GM21825 (cell line): ENCODE measurements around the gene BMP10.

Source experiments
- ATAC-seq: cut with Tn5 transposase; IDR thresholded peaks from one replicate; pipeline ENCODE4 v1.9.1; 2021; ENCODE audit warnings: mild to moderate bottlenecking, moderate library complexity; ENCODE audit not compliant: unreplicated experiment

Gene BMP10

DNA sequence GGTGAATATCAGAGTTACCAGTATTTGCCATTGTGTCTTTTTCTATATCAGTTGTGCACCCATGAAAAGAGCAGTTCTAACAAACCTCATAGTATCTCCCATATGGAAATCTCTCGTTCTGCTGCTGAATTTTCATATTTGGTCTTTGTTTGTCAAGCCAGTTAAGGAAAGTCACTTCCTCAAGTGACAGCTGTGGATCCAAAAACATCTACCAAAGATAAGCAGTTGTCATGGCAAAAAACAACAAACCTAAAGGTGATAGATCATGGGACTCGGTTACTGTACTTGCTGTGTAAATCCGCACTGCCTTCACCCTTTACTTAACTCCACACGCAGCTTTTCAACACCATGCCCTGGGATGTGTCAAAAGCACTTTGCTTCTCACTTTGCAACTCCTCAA is 17.3 kb downstream of the BMP10 start:
- ATAC-seq: no peak

DNA sequence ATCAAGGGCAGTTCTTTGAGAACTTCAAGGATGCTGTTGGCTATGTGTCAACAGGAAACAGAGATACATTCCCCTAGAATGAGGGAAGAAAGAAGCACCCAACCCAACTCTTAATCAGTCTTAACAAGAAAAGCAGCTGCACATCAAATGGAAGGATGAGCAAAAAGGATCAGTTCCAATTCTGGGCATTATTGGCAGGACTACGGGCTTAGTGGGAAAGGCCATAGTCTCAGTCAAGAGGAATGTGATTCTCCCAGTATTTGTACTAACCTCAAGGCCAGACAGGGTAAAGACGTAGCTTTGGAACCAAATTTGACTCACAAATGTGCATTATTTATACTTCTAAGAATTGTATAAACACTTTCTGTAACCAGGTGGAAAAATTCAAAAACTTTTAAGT is 18.2 kb downstream of the BMP10 start:
- ATAC-seq: no peak

DNA sequence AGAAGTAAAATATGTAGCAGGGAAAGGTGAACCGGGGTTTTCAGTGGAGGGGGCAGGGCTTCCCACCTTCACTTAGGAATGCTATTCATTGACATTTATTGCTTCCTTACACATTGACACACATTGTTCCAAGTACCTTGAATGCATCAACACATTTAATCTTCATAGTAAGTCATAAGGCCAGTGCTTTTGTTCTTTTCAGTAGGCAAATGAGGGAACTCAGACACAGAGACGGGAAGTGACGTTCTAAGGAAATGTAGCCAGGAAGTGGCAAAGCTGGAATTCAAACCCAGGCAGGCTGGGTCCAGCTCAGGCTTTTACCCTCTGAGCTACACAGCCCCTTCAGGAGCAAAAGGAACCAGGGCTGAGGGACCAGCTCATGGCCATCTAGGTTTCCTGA is 20.7 kb downstream of the BMP10 start:
- ATAC-seq: no peak

DNA sequence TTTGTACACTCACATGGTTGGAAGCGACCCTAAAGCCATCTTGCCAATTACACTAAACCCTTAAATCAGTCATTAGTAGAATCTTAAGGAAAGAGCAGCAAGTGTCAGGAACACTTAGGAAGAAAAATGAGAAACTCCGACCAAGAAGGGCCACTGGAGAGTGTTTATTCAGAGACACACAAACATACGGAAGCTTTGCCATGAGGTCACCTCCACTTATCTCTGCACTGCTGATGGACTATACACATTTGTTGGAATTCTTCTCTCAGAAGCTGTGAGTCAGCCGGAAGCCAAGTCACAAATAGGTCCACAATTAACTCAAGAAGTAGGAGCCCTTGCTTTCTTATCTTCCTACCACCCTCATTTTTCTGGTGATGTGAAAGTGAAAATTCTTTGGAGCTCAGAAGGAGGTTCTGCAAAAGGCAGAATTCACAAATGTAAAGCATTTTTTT is 21.6 kb downstream of the BMP10 start:
- ATAC-seq: no peak

DNA sequence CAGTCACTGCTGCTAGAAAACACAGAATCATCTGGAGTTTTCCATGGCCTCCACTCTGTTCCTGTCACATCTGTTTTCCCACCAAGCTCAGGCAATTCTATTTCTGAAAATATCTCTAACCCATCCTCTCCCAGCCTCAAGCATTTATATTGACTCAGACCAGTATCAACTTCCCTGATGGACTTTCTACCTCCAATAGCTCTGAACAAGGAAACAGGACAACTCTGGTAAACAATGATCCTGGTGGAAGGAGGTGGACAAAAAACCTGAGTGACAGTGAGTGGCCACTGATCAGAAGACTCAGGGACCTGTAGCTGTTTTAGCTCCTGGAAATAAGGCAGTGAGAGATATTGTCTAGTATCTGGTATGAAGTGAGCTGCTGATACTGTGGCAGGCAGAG is 23.4 kb downstream of the BMP10 start:
- no peak for ATAC-seq

DNA sequence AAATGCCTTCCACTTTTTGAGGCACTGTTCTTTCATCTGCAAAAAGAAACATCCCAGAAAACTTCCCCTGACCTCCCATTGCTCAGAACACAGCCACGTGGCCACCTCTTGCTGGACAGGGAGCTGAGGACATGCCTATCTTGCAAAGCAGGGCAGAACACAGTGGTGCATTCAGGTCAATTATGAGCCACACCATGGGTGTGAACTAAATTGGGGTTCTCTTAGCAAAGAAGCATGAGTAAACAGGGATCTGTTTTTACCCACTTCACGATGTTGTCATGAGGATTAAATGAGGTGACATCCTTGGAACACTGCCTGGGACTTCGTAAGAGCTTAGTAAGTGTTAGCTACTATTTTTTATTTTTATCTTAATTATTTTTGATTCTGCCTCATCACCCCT is 25.1 kb downstream of the BMP10 start:
- no peak for ATAC-seq

DNA sequence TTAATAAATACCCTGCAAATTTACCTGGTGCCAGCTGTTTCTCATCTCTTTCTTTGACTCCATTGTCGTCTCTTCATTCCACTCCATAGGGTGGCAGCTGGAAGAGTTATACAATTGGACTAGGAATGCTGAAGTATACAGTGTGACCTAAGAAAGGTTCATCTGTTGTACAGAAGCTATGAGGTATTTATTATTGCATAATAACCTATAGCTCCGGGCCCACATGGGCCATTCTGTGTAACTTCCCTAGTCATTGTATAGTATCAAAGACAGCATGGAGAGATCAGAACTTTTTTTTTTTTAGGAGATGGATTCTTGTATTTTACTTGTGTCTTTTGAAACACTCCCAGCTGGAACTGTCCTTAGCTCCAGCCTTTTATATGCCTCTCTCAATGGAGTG is 26.2 kb downstream of the BMP10 start:
- ATAC-seq: no peak

DNA sequence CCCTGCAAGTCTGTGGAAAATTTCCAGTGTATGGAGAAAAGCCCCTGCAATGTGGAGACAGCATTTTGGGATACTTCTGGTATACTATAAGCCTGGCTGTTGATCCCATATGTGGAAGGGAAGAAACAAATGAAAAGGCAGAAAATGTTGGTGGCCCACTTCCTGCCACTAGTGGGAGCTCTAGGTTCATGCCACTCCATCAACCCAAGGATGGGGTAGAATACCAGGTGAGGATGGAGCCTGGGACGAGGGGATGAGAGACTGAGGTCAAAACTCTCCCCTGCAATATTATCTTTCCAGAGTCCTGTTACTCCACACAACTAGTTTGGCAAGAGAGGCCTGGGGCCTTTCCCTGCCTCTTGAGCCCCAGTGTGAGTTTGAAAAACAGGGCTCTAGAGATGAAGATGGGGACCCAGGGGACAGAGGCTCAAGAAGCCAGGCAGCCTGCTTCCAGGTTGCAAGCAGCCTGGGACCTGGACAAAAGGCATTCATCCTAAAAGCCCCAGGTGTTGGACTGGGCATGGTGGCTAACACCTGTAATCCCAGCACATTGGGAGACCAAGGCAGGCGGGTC is 31.9 kb downstream of the BMP10 start:
- ATAC-seq: no peak

DNA sequence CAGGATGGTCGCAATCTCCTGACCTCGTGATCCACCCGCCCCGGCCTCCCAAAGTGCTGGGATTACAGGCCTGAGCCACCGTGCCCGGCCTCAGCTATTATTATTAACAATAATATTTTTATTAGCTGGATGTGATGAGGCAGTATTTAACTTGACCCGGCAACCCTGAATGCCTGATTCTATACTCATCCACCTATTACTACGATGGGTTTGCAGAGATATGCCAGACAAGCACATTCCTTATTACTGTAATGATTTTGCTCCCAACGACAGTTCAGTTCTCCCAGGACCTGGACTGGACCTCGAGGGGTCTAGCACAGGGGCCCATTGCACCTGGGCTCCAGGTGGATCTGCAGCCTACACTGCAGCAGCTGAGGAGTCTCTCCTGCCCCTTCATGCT is 32.6 kb downstream of the BMP10 start:
- ATAC-seq: no peak

DNA sequence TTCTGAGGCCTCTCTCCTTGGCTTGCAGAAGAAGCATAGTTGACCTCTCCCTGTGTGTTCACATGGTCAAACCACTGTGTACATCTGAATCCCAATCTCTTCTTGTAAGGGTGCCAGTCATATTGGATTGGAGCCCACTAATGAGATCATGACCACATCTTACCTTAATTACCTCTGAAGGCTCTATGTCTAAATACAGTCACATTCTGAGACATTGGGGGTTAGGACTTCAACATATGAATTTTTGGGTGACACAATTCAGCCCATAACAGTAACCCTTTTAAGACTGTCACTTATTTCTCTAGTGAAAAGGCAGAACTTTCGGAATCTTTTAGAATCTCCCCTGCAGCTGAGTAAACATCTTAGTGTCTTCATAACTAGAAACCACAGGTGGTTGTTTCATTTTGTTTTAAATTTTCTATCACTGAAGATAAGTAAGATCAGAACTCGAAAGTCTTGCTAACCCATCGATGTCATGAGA is 33.3 kb downstream of the BMP10 start:
- no peak for ATAC-seq

DNA sequence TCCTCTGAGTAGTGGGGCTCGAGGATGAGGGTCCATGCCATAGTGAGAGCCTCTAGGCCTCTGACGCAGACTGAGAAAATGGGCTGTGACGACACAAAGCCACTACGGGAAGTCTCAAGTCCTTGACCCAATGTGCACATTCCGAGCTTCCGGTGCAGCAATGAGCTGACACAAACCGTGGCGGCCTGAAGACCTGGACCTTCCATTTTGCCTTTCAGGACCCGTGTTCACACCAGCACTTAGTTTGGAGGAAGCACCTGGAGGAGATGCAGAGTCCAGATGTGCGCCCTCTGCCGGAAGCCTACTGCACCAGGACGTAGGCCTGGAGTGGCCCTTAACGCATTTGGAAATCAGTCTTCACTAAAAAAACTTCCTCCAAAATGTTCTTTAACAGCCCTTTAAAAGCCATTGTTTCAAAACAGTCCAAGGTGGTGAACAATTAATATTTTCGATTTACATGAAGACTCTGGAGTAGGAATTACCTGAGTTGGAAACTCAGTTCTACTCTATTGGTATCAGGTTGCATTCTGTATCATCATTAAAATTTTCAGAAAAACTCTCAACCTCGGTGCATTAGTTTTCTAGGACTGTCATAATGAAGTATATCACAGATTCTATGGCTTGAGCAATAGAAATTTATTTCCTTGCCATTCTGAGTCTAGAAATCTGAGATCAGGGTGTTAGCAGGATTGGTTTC is 33.9 kb downstream of the BMP10 start:
- peak; percentile 45 for ATAC-seq

DNA sequence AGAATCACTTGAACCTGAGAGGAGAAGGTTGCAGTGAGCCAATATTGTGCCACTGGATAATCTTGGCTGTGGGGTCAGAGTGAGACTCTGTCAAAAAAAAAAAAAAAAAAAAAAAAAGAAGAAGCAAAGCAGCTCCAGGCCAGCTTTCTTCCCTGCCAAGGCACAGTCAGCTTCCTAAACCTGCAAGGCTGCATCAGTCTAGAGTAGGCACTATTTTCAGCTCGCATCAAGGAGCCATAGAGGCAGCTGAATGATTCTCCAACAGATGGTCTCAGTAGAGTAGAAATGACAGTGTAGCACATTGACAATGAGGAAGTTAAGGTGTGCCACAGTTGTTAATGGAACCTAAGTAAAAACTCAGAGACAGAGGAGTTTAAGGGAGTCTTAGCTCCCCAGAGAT is 35.6 kb downstream of the BMP10 start:
- no peak for ATAC-seq

DNA sequence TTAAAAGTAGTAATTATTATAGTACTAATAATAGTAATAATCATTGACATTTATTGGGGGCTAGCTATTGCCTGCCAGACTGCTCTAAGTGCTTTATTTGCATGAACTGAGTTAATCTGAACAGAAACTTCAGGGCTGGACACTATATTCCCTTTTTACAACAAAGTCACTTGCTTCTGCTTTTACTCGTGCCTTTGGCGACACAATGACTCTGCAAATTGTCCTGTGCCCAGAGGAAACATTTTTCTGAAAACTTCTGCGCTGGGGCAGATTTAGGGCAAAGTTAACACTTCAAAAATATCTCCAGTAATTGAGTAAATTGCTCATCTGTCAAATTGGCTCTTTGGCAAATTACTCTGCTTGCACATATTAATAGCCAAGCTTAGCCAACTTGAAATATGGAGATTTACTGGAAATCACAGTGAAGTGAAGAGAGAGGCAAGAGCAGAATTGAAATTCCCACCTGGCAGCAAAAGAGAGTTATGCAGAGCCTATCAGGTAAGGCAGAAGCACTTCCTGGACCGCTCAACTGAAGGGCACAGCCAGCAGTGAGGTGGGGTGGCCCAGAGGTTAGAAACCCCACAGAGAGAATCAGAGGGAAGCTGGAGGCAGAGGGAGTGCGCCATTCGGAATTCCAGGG is 36.3 kb downstream of the BMP10 start:
- ATAC-seq: no peak

DNA sequence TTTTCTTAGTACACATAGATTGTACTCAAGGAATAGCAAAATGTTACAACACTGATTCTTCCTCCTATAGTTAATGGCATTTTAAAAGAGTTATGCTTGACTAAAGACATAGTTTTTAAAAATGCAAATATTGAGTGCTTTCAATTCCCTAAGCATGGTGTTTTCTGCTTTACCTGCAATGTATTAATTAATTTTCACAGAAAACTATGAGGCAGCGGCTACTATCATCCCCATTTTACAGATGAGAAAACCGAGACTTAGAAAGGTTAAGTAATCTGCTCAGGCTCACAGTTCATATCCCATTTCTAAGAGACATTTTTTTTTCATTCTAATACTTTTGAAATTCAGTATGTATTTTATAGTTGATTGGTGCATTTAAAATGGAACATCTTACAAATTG is 38.0 kb downstream of the BMP10 start:
- ATAC-seq: no peak

DNA sequence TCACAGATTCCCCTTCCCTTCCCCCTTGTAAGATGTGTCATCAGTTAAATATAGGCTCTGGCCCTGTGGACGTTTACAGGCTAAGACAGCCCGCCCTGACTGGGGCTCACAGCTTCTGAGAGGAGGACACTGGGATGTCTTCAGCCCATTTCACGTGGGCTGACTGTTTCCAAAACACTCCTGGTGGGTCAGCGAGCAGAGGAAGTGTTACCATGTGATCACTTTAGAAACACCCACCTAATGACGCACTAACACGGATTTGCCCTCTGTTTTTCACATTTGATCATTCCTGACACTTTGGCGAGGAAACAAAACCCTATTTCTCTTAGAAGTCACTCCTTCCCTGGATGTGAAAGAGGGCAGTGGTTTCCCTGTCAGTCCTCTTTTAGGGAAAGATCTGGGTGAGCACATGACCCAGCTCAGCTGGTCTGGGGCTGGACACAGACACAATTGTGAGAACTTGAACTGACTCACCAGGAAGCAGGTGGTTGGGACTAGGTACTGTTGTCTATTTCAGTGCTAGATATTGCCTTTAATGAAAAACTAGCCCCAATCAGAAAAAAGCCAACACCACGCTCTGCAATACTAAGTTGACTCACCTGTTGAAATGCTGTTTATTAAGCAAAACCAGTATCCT is 38.8 kb downstream of the BMP10 start:
- ATAC-seq: peak; percentile 69

DNA sequence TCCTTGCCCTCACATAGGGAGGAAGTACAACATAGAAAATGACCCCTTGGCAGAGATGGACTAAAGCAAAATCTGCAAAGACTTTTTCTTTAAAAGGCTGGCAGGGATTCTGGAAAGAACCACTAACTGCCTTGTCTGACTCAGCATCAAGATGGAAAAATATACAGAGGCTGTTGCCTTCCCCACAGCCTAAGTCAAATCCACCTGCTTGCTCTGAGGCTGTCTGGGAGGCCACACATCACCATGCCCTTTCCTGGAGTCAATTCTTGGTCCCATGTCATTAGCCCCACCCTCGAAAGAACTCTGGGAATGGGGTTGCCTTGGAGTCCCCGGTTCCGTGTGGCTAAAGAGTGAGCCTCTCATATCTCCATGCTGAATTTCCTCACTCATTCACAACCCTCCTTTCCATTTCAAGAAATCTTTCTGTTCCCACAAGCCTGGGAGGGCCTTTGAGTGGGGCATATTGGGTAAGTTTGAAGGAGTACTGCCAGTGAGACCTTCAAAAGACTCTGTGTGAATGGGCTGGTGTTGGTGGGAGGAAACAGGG is 39.4 kb downstream of the BMP10 start:
- ATAC-seq: no peak

DNA sequence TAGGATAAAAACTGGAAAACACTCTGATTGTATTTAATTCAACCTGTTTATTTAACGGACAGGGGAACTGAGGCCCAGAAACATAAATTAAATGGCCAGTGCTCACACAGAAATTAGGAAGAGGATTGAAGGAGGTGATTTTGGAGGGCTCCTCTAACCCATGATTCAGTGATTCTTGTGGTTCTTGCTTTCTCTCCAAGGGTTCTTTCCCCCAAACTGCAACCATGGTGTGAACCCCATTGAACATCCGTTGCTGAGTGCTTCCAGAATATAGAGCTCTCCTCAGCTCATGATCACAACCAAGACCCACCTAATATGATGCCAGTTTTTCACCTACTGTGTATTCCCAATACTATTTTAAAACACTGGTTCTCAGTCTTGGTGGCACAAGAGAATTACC is 41.4 kb downstream of the BMP10 start:
- ATAC-seq: no peak

DNA sequence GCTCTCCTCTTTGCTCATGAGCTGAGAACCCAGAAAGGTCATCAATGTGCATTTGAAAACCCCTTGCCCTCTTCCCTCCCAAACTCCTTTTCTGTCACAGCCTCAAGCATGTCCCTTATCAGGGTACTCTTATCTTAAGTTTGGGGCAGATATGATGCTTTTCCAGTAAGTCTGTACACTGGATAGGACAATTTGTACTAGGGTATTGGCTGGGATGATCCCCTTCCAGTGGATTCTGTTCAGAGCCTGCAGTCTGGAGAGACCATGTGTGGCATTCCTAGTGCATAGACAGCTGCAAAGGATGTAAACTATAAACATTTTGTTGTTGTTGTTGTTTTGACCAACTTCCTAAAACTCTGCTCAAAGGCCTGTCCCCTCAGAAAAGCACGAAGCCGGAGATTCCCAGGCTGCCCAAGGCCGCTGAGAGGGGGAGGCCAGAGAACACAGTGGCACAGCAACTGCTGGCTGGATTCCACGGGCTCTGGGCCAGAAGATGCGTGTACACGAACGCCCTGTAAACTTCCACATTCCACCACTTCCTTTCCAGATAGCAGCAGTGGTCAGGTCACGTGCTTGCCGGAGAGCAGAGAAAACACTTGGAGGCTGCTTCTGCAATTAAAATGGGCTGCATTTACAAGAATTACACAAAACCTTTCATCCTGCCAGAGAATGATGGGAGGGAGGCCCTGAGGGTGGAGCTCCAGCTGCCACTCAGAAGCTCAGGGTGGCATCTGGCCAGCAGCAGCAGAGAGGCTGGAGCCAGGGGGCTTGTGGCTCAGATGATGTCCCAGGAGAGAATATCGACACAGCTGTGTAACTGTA is 42.1 kb downstream of the BMP10 start:
- ATAC-seq: no peak

DNA sequence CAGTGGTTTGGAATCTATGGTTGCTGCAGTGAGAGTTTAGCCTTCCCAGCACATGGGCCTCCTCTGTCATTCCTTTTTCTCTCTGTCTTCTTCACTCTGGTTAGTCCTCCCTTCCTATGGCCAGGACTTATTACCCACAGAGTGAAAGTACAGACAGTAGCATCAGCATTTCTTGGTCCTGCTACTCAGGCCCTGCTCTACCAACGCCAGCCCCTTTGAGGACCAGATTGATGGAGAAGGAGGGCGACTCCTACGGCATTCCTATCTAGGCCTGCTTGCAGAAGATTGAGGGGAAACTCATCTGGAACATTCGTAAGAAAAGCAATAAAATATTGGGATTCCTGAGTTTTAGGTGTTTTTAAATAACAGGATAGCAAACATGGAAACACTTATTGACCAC is 43.5 kb downstream of the BMP10 start:
- no peak for ATAC-seq

DNA sequence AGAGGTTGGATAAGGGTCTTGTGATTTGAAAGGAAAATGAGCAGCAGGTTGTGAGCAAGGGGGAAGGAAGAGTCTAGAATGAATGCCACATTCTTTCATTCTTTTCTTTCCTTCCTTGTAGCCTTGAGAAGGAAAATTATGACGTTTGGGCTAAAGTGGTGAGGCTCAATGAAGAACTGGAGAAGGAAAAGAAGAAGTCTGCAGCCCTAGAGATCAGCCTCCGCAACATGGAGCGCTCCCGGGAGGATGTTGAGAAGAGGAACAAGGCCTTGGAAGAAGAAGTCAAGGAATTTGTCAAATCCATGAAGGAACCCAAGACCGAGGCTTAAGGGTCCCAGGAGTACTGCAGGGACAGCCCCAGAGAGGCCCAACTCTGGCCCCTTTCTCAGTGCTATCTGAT is 45.3 kb downstream of the BMP10 start:
- no peak for ATAC-seq

DNA sequence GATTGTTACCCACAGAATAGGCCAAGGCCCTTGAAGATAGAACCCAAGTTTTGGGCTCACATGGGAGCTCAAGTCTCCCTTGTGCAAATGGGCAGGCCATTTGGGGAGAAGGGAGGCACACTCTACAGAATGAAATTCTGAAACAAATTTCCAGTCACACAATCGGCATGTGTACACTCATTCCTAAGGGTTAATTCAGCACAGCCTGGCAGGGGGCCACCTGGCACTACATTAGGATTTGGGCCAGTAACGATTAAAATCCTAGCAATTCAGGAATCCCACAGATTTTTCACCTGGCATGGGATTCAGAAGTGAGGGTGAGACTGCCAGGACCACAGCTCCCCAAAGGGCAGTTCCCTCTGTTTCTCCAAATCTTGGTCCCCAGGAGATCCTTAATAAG is 46.4 kb downstream of the BMP10 start:
- ATAC-seq: no peak
